GM12874 (cell line): ENCODE measurements around the gene RAB1A.

Source experiments
- TF ChIP-seq, protein P1 (sequence below): IDR thresholded peaks from 2 replicates; pipeline ENCODE4 v1.5.1; 2011; ENCODE audit warnings: low read depth, mild to moderate bottlenecking, control low read depth, low read length, moderate library complexity; ENCODE audit not compliant: insufficient read depth

The RAB1A gene

DNA sequence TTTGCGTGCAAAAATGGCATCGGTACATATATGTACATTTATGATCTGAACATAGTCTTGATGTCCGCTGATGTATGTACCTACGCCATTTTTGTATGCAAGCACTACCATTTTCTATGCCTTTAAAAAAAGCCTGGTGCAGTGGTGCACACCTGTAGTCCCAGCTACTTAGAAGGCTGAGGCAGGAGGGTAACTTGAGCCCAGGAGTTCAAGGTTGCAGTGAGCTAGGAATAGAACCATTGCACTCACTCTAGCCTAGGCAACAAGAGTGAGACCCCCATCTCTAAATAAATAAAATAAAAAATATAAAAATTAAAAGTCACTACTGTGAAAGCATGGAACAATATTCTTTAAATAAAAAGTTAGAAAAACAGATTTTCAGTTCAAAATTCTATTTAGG lies 16.7 kb downstream of the RAB1A start:
- TF ChIP-seq, protein P1, sequence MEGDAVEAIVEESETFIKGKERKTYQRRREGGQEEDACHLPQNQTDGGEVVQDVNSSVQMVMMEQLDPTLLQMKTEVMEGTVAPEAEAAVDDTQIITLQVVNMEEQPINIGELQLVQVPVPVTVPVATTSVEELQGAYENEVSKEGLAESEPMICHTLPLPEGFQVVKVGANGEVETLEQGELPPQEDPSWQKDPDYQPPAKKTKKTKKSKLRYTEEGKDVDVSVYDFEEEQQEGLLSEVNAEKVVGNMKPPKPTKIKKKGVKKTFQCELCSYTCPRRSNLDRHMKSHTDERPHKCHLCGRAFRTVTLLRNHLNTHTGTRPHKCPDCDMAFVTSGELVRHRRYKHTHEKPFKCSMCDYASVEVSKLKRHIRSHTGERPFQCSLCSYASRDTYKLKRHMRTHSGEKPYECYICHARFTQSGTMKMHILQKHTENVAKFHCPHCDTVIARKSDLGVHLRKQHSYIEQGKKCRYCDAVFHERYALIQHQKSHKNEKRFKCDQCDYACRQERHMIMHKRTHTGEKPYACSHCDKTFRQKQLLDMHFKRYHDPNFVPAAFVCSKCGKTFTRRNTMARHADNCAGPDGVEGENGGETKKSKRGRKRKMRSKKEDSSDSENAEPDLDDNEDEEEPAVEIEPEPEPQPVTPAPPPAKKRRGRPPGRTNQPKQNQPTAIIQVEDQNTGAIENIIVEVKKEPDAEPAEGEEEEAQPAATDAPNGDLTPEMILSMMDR, result no peak

DNA sequence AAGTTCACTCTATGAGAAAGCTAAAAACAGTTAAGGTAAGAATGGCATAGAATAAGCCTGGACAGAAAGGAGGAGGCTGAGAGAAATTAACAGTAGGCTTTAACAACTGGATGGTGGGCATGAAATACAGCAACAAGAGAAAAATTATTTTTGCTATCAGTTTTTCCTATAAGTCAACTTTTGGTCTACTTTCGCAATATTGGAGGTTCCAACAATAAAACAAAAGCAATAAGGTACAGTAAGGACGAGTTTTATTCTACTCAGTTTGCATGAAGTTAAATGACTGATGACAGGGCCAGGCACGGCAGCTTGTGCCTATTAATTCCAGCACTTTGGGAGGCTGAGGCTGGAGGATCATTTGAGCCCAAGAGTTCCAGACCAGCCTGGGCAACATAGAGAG lies 17.3 kb downstream of the RAB1A start:
- TF ChIP-seq, protein P1, result no peak

DNA sequence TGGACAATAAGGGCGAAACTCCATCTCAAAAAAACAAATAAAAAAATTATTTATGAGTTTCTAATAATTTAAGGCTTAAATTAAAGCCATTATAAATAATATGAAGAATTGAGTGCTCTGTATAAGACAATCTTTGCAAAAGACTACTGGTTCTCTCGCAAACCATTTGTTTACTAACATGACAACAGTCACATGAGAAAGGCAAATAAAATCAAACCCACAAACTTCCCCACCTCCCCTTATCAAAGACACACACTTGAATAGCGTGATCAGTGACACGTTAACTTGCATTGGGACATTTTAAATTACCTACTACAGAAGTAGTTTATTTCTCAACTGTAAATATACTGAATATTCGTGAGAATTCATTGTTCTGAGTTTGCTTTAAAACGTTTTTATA lies 21.1 kb downstream of the RAB1A start:
- TF ChIP-seq, protein P1, result no peak

DNA sequence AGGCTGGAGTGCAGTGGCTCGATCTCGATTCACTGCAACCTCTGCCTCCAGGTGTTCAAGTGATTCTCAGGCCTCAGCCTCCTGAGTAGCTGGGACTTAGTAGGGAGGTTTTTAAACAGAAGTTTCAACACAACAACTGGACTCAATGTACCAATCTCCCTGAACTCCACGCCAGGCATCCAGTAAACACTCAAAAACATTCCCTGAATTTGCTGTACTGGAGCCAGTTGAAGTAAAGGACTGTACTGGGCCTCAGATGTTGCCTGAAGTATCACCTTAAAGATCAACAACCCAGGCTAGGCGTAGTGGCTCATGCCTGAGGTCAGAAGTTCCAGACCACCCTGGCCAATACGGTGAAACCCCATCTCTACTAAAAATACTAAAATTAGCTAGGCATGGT lies 22.4 kb downstream of the RAB1A start:
- TF ChIP-seq, protein P1, result no peak

DNA sequence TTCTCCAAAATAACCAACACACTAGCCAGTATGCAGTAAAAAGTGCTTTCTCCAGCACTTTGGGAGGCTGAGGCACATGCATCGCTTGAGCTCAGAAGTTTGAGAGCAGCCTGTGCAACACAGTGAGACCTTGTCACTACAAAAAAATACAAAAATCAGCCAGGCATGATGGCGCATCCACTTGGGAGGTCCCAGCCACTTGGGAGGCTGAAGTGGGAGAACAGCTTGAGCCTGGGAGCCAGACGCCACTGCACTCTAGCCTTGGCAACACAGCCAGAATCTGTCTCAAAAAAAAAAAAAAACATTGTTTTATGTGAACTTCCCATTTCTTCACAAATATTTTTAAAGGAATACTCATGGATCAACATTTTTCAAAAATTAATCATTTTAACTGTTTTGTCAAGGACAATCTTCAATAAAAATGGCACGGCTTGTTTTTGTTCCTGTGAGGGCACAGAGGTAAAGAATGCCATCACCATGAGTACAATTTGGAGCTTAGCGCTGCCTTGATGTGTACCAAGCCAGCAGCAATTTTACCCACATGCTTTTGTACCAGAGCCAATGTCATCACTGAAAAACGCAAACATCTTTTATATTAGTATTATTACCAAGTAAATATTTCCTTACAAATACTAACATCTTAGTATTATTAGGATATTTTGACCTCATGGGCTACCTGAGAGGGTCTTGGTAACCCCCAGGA lies 26.7 kb downstream of the RAB1A start:
- TF ChIP-seq, protein P1, result no peak

DNA sequence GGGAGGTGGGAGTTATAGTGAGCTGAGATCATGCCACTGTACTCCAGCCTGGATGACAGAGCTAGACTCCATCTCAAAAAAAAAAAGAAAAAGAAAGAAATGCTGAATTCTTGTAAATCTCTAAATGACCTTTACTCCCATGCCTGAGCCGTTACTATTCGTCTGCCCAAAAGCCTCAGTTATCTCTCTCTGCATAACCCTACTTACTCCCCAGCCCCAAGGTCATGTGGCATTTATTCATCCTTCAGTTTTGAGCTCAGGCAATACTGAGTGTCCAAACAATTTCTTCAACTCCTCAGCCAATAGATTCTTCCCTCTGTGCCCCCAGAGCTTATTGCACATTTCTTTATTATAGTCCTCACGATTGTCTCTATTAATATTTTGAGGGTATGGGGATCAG lies 28.8 kb downstream of the RAB1A start:
- TF ChIP-seq, protein P1, result no peak

DNA sequence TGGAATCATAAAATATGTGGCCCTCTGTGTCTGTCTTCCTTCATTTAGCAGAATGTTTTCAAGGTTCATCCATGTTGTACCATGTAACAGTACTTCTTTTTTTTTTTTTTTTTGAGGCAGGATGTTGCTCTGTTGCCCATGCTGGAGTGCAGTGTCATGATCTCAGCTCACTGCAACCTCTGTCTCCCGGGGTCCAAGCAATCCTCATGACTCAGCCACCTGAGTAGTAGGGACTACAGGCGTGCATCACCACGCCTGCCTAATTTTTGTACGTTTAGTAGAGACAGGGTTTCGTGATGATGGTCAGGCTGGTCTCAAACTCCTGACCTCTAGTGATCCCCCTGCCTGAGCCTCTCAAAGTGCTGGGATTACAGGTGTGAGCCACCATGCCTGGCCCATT lies 31.2 kb downstream of the RAB1A start:
- TF ChIP-seq, protein P1, result no peak

DNA sequence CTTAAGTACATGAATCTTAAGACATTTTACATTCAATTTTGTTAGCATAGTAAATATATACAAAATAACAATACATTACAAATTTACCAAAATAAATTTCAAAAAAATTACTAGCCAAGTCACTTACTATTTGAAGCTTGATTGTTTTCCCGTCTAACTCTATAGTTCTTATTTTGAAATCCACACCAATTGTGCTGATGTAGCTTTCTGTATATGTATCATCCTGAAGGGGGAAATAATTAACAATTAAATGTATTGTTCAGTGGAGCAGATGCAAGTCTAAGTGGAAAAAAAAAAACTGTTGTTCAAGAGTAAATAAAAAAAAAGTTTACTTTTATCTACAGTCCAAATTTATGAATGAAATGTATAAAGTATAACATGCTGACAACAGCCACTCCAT lies 32.1 kb downstream of the RAB1A start:
- TF ChIP-seq, protein P1, result no peak
